HG03432 (cell line): ENCODE data around the gene TEKT4.
"Not testable (repeated sequence)": the region's sequence is repeated elsewhere in the genome, so short reads cannot be mapped to it uniquely, and the experiment has no call there.

Experiments used
- ATAC-seq: cut with Tn5 transposase; IDR thresholded peaks from one replicate; pipeline ENCODE4 v1.9.1; 2021; ENCODE audit warnings: mild to moderate bottlenecking, moderate library complexity; ENCODE audit not compliant: unreplicated experiment

Gene TEKT4, protein sequence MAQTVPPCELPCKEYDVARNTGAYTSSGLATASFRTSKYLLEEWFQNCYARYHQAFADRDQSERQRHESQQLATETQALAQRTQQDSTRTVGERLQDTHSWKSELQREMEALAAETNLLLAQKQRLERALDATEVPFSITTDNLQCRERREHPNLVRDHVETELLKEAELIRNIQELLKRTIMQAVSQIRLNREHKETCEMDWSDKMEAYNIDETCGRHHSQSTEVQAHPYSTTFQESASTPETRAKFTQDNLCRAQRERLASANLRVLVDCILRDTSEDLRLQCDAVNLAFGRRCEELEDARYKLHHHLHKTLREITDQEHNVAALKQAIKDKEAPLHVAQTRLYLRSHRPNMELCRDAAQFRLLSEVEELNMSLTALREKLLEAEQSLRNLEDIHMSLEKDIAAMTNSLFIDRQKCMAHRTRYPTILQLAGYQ

DNA sequence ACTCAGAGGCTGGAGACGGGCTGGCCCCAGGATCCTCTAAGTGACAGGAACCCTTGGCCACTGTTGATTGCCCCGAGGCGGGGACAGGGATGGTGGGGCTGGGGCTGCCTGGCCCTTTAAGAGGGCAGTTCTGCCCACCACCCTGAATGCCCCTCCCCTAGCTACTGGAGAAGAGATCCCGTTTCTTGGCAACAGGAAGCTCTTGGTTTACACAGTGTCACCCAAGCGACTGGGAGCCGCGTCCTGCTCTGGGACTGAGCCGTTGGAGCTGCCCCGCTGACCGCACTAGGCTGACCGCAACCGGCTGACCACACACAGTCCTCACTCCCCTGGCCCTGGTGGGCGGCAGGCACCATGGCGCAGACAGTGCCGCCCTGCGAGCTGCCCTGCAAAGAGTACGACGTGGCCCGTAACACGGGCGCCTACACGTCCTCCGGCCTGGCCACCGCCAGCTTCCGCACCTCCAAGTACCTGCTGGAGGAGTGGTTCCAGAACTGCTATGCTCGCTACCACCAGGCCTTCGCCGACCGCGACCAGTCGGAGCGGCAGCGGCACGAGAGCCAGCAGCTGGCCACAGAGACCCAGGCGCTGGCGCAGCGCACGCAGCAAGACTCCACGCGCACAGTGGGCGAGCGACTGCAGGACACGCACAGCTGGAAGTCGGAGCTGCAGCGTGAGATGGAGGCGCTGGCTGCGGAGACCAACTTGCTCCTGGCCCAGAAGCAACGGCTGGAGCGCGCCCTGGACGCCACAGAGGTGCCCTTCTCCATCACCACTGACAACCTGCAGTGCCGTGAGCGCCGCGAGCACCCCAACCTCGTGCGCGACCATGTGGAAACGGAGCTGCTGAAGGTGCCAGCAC is at the start of gene TEKT4:
Gene TEKT4, plus strand, starts transcription at position 205 of the 862 bp plus-strand sequence. Its CDS starts 150 bp downstream, at position 355.
- ATAC-seq = no peak

DNA sequence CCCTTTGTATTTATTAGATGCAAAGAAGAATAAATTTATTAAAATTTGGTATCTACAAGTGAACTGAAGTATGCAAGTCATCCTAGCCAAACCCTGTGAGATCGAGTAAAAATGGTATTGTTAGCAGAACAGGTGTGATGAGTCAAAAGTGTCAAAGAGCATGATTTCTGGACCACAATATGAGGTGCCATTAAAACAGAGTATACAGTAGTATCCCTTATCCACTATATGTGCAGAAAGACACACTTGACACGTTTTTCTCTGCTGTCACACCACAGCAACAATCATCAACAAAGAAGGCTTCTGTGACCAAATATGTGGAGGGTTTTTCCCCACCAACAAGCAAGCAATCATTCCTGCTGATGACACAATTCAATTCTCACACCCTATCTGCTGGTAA is 32.0 kb upstream of the TEKT4 start:
- ATAC-seq = not testable (repeated sequence)

DNA sequence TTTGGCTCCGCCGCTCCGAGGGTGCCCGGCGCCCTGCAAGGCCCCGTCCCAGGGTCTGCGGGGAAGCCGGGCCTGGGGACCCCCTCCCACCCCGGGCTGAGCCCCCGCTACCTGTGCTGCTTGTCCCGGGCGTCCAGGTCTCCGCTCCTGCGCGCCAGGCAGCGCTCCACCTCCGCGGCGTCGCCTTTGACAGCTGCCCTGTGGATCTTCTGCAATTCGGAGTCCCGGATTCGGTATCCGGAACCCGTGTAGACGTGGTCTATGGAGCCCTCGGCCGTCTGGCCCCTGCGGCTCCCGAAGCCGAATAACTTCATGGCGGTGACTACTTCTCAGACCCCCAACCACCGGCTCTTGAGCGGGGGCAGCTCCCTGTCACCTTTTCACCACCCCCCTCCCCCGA is 14.4 kb upstream of the TEKT4 start:
- ATAC-seq = not testable (repeated sequence)

DNA sequence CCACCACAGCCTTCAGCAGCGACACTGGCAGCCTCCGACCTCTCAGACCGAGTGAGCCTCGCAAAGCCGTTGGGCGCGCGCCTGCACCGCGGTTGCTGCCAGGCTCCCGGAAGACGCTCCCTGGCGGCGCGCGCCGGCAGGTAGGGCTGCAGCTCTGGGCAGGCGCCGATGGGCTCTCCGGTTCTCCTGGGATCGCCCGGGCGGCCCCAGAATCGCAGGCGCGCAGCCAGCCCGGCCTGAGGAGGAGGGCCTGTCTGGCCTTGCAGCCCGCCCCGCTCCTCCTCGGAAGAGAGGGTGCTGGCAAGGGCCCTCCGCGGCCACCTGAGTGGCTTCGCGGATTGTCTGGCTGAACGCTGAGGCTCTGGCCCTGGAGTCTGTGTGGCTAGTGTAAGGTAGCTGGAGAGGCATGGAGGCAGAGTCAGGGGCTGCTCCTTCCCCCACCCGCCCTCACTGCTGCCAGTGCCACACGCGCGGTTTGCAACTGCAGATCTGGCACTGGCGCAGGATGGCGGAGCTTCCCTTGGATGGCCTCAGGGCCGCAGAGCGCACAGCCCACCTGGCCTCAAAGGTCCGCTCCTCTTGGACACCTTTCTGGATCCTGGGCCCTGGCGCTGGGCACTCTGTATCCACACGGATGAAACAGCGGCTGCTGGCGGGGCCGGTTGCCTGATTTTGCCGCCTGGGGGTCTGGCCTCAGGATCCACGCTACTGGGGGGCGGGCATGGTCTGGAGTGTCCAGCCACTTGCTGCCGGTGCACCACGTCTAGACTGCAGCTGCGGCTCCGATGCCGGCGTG is 13.7 kb upstream of the TEKT4 start:
- ATAC-seq = not testable (repeated sequence)

DNA sequence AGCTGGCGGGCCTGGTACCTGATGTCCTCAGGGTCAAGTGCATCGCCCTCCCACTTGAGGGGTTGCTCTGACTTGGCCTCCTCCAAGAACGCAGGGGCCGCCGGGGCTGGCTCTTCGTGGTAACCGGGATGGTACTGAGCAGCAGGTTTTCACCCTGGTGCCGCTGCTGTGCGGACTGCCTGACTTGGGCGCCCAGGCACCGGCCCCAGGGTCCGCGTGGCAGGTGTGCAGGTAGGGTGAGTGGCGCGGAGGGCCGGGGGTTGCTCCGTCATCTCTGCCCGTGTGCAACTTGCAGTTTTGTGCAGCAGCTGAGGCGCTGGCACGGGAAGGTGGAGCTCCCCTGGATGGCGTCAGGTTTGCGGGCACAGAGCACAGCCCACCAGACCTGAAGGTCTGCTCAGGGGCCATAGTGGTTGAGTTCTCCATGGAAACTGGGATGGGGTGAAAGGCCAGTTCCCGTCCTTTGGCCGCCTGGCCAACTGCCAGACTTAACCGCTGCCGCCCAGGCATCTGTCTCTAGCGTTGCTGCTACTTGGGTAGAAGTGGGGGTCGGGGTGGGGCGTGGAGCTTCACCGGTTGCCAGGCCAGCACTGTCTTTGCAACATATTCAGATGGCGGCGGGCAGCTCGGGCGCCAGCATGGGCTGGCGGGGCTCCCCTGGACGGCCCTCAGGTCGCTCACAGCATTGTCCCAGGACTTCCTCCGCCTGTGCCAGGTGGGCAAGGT is 12.9 kb upstream of the TEKT4 start:
- ATAC-seq = not testable (repeated sequence)

DNA sequence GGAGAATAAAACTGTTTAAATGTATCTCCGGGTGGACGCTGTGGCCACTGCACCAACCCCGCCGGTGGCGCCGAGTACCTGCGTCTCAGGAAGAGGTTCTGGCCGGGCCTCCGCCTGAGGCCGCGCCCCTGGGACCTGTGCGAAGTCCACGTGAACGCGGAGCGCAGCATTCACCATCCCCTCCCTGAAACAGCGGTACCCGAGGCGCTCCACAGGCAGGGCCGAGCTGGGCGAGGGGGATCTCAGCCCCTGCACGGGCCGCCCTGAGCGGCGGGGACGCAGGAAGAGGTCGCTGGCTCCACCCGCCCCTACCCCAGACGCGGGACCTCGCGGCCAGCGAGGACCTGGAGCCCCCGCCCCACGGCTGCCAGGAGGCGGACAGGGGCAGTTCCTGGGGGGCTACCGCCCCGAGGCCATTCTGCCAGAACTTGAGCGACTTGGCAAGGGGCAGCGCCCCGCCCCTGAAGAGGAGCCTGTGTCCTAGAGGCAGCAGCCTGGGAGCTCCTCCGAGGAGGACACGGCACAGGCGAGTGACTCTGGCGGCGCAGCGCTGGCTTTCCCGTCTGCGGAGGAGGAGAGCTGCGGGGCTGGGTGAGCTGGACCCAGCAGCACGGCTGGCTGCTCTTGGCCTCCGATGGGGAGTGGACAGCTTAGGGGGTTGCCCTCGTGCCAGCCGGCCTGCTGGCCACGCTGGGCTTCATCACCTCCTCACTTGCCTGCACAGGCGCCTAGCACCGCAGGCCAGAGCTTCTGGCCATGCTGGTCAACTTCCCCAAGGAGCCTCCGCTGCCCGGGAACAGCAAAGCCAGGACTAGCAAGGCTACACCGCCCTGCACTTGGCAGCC is 9.7 kb upstream of the TEKT4 start:
- ATAC-seq = no peak

DNA sequence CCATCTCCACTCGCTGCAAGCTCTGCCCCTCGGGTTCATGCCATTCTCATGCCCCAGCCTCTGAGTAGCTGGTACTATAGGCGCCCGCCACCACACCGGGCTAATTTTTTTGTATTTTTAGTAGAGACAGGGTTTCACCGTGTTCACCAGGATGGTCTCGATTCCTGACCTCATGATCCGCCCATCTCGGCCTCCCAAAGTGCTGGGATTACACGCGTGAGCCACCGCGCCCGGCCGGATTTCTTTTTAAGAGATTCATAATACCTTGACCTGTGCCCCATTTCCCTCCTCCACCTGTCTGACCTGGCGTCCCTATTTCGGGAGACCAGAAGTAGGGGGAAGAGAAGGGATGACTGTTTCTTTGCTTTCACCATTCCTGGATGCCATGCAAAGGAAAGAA is 8.3 kb upstream of the TEKT4 start:
- not testable (repeated sequence) for ATAC-seq

DNA sequence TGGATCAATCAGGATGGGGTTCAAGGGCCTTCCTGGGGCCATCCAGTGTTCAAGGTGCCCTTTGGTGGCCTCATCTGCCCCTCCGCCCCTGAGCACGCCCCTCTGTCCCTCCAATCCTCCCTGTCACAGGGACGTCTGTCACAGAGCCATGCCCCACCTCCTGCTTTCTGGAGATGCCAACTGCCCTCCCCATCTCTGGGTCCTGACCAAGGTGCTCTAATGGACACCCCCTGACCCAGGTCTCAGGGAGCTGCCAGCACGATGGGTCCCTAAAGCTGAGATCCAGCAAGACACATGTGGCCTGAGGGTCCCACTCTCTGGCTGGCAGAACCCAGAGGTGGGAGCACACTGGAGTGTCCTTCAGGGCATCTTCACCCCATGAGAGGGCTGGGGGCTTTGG is 2.1 kb upstream of the TEKT4 start:
- no peak for ATAC-seq

DNA sequence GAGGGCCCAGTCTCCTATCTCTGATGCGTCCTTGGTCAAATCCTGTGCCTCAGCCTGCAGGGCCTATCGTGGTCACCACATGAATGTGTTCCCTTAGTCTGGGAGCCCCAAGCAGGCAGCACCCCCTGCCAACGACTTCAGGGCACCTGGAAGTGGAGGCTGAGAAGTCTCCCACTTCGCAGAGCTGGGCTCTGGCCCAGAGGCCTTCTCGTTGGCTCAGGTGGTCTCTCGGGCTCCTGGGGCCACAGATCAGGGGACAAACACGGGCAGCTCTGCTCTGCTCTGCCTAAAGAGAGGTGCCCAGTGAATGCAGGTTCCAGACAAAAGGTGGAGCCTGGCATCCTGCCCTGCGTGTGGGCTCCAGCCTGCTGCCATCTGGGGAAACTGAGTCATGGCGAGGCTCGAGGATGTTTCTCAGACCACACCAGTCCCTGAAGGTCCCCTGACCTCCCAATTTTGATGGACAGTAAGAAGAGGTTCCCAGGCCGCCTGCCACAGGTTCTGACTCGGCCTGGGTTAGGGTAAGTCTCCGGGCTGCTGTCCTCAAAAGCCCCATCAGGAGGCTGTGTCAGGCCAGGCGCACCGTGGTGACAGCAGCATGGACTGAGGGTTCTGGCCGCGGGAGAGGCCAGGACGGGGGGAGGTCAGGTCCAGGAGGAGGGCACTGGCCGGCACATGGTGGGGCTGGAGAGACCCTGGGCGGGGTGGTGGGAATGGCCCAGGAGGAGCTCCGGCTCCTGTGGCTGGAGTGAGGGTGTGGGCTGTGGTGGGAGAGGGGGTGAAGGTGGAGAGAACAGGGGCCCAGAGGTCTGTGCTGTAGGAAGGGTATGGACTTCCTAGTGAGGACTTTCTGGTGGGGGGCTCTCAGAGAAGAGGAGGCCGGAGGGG is 1.4 kb upstream of the TEKT4 start:
- ATAC-seq = no peak

DNA sequence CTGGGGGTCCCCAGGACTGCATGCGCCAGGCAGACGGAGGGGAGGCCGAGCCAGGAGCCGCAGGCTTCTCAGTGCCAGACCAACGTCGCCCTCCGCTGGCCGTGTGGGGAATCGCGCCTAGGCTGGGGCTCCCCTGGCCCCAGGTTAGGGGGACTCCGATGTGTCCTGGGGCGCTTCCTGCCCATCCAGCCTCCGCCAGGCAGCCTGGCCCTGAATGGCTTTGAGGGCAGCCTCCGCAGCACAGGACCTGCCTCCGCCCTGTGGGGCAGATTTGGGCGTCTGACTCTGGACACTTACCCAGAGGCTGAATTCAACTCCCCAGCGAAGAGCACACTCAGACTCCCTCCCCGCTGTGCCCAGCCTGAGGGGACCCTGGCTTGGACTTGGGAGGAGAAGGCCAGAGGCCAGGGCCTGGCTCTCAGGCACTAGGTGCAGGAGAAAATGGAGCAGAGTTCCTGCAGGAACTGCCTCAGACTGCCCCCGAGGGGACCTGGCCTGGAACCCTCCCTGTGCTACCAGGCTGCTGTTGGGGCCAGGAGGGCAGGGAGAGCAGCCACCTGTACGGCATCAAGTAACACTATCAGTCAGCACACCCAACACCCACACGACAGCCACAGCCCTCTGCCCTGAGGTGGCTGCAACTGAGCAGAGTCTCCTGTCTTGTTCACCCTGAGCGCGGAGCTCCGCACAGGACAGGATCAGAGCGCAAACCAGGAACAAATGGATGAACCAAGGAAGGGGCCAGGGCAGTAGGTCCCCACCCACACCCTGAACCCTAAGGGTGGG is 597 bp upstream of the TEKT4 start:
- peak; percentile 36 for ATAC-seq

DNA sequence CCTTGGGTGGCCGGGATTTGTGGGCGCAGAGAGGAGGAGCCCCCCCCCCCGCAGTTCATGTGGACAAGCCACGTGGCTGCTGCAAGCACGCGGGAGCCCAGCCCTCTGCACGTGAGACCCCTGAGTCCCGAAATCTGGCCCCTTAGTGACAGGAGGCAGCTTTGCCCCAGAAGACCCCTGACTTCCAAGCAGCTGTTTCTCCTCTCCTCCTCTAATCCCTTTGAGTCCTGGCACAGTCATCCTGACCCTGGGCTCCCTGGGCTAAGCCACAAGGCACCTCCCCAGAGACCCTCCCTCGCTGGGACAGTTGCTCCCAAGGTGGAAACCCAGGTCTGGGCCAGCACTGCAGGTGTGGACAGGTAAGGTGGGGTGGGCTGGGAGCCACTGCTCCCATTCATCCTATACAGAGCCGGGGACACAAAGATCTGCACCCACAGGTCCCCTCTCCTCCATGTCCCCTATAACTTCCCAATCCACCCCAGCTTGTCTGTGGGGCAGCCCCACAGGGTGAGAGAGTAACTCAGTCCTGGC is 923 bp downstream of the TEKT4 start:
- no peak for ATAC-seq

DNA sequence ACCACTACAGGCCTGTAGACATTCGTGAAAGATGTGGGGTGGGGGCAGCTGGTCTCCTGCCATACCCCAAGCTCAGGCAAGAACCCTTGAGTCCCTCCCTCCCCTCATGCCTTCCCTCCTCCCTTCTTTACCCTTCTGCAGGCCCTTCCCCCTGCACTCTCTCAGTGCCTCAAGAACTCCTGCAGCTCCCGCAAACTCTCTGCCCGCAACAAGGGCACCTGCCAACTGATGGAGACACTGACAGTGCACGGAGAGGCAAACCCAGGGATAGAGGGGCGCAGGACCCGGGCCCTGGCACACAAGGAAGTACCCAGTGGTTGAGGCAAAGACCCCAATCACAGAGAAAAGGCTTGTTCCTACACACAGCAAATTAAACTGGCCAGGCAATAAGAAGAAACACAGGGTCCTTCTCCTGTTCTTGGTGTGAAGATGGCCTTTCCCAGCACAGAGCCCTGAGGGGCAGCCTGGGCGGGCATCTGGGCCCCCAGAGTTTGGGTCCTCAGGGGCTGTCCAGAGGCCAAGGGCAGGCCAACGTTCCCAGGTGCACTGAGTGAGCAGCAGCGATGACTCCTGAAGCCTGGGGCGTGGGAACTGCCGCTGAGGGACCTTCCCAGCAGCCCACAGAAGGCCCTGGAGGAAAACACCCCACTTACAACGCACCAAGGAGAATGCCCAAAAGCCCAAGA is 1.6 kb downstream of the TEKT4 start:
- no peak for ATAC-seq

DNA sequence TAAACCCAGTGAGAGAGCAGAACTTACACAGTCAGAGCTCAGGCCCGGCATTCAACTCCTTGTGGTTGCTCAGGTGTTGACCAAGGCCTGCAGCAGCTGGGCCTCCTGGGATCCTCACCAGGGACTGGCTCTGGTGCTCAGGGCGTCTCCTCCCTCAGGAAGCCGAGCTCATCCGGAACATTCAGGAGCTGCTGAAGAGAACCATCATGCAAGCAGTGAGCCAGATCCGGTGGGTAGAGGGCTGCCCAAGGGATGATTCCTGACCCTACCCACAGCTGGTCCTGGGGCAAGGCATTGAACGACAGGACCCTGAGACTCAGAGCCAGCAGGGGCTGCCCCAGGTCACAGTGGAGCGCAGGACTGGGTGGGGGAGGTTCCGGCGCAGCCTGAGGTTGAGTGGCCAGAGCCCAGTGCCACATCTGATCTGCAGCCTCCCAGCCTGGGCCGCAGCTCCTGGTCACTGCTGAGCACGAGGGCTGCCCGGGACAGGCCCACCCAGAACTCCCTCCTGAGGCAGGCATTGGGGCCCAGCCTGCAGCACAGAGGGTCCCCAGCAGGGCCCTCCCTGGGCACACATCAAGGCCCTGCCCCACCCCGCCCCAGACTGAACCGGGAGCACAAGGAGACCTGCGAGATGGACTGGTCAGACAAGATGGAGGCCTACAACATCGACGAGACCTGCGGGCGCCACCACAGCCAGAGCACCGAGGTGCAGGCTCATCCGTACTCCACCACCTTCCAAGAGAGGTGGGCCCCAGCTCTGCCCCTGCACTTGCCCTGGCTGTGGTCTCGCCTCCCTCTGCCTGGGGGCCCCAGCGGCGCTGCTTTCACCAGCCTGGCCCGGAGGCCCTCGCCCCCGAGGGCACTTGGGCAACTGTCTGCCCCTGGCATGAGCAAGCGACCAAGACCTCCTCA is 2.4 kb downstream of the TEKT4 start:
- ATAC-seq = no peak

DNA sequence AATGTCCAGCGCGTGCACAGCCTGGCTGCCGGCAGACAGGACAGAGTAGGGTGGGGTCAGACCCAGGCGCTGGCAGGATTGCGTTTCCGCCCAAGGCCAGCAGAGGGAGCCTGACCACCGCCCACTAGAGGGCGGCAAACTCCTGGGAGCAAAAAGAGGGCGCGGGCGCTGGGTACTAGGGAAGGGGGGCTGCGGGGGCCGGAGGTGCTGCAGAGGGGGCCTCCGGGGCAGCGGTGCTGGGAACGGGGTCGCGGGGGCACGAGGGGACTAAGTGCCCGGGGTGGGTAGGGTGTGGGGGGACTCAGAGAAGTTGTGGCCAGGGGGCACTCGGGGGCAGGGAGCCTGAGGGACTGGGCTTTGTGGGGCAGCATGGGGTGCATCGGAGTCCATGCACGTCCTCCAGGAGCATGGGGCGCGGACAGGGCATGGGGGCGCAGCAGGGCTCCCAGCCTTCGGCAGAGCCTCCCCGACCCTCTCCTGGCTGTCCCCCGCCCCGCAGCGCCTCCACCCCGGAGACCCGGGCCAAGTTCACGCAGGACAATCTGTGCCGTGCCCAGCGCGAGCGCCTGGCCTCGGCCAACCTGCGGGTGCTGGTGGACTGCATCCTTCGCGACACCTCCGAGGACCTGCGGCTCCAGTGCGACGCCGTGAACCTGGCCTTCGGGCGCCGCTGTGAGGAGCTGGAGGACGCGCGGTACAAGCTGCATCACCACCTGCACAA is 3.2 kb downstream of the TEKT4 start:
- ATAC-seq = peak; percentile 89
